ENCODE data around the gene SRGAP3.

GRCh38 chr3:9008550-9009255 lies 240.7 kb downstream of the SRGAP3 start:
- TF ChIP-seq, protein P1, sequence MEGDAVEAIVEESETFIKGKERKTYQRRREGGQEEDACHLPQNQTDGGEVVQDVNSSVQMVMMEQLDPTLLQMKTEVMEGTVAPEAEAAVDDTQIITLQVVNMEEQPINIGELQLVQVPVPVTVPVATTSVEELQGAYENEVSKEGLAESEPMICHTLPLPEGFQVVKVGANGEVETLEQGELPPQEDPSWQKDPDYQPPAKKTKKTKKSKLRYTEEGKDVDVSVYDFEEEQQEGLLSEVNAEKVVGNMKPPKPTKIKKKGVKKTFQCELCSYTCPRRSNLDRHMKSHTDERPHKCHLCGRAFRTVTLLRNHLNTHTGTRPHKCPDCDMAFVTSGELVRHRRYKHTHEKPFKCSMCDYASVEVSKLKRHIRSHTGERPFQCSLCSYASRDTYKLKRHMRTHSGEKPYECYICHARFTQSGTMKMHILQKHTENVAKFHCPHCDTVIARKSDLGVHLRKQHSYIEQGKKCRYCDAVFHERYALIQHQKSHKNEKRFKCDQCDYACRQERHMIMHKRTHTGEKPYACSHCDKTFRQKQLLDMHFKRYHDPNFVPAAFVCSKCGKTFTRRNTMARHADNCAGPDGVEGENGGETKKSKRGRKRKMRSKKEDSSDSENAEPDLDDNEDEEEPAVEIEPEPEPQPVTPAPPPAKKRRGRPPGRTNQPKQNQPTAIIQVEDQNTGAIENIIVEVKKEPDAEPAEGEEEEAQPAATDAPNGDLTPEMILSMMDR (conservative IDR thresholded peaks at IDR 0.05; ENCODE audit: low read depth, low read length): no peak
- TF ChIP-seq EZH2 (IDR thresholded peaks at IDR 0.05; ENCODE audit: borderline replicate concordance, low read depth, low read length, poor library complexity, severe bottlenecking): no peak

All from A673 (cell line).